DOHH2 (cell line): ENCODE results near the gene MDFI.

Source experiments
- H3F3A ChIP-seq: fragments of 200-600 bp; sonication (generic), shearing (Covaris generic); 2 replicates; pipeline ENCODE4 v1.6.0; 2016; ENCODE audit warnings: antibody characterized with exemption, mild to moderate bottlenecking; ENCODE audit not compliant: control insufficient read depth, insufficient read depth
- H3K27ac ChIP-seq: fragments of 200-600 bp; sonication (generic); 2 replicates; pipeline ENCODE4 v1.5.1; 2014; ENCODE audit warnings: low read depth, mild to moderate bottlenecking, low read length, moderate library complexity
- H3K27me3 ChIP-seq: fragments of 200-600 bp; sonication (generic); 2 replicates; pipeline ENCODE4 v1.6.1; 2014; ENCODE audit warnings: mild to moderate bottlenecking, low read length, mixed read lengths; ENCODE audit not compliant: control insufficient read depth
- H3K36me3 ChIP-seq: fragments of 200-600 bp; sonication (generic); 2 replicates; pipeline ENCODE4 v1.6.1; 2014; ENCODE audit warnings: mild to moderate bottlenecking, low read length, moderate library complexity, mixed read lengths; ENCODE audit not compliant: control insufficient read depth
- H3K4me1 ChIP-seq: fragments of 200-600 bp; sonication (generic); 2 replicates; pipeline ENCODE4 v1.6.1; 2014; ENCODE audit warnings: mild to moderate bottlenecking, low read length, mixed read lengths; ENCODE audit not compliant: control insufficient read depth
- H3K4me2 ChIP-seq: fragments of 200-600 bp; sonication (generic); 2 replicates; pipeline ENCODE4 v1.6.0; 2014; ENCODE audit warnings: mild to moderate bottlenecking, low read length, moderate library complexity
- H3K4me3 ChIP-seq: fragments of 200-600 bp; sonication (generic); 2 replicates; pipeline ENCODE4 v1.5.1; 2014; ENCODE audit warnings: mild to moderate bottlenecking, low read length, mixed read lengths
- H3K79me2 ChIP-seq: fragments of 200-600 bp; sonication (generic); 2 replicates; pipeline ENCODE4 v1.6.1; 2014; ENCODE audit warnings: mild to moderate bottlenecking, low read length, mixed read lengths; ENCODE audit not compliant: control insufficient read depth
- H3K9me2 ChIP-seq: fragments of 200-600 bp; sonication (generic); replicated peaks from 2 replicates; pipeline ENCODE4 v1.6.1; 2014; ENCODE audit warnings: mild to moderate bottlenecking, low read length, mixed read lengths; ENCODE audit not compliant: control insufficient read depth
- H3K9me3 ChIP-seq: fragments of 200-600 bp; sonication (generic); 2 replicates; pipeline ENCODE4 v1.6.1; 2014; ENCODE audit warnings: antibody characterized with exemption, low read length, mixed read lengths; ENCODE audit not compliant: control insufficient read depth, insufficient read depth
- H4K20me1 ChIP-seq: fragments of 200-600 bp; sonication (generic); 2 replicates; pipeline ENCODE4 v1.6.0; 2014; ENCODE audit warnings: low read depth, mild to moderate bottlenecking, antibody characterized with exemption, low read length, moderate library complexity; ENCODE audit not compliant: control insufficient read depth, insufficient read depth
- CTCF ChIP-seq: fragments of 200-600 bp; sonication (generic); IDR thresholded peaks from one replicate; pipeline ENCODE4 v1.5.1; 2014; ENCODE audit warnings: antibody characterized with exemption, mild to moderate bottlenecking, low read depth, low read length; ENCODE audit not compliant: poor library complexity, severe bottlenecking
- EZH2phosphoT487 ChIP-seq: fragments of 200-600 bp; sonication (generic); IDR thresholded peaks from 2 replicates; pipeline ENCODE4 v1.6.1; 2017; ENCODE audit warnings: borderline replicate concordance, mild to moderate bottlenecking, antibody characterized with exemption, low read length, moderate library complexity, mixed read lengths

The MDFI gene

GRCh38 chr6:41604006-41604405 lies 34.3 kb upstream of the MDFI start:
- Histone ChIP-seq H3K36me3 (no peaks in the 10 kb centered on the region), H4K20me1 (no peaks in the 10 kb centered on the region), H3K27me3 (peaks cover 9% of the 10 kb centered on the region), H3K4me3 (no peak overlapping the region), H3K4me1 (peaks cover 8% of the 10 kb centered on the region), H3F3A (no peaks in the 10 kb centered on the region), H3K9me2 (no peaks in the 10 kb centered on the region), H3K4me2 (no peak overlapping the region), H3K27ac (no peak overlapping the region), H3K79me2 (no peaks in the 10 kb centered on the region), H3K9me3 (no peaks in the 10 kb centered on the region)
- no peak for TF ChIP-seq CTCF
- no peak for TF ChIP-seq EZH2phosphoT487

DNA sequence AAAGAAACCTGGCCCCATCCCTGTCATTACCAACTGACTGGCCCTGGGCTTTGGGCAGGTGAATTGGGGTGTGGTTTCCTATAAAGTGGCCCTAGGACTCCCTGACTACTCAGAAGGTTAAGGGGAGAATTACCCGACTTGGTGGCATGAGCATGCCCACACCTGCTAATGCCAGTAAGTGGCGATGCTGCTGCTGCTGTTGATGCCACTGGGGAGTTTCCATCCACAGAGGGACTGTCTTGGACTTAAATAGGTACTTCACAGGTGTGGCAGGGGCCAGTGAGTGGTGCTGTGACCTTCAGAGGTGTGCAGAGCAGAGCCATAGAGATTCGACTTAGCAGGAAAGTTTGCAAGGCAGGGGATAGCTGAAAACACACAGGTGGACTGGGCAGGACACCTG lies 32.6 kb upstream of the MDFI start:
- TF ChIP-seq EZH2phosphoT487 (no peak), CTCF (no peak)
- Histone ChIP-seq H3K79me2 (no peaks in the 10 kb centered on the region), H3K9me3 (no peaks in the 10 kb centered on the region), H3K36me3 (no peaks in the 10 kb centered on the region), H3K4me3 (no peak overlapping the region), H3K27me3 (peaks cover 9% of the 10 kb centered on the region), H3K27ac (no peak overlapping the region), H3K9me2 (no peaks in the 10 kb centered on the region), H4K20me1 (no peaks in the 10 kb centered on the region), H3K4me1 (peaks cover 8% of the 10 kb centered on the region), H3K4me2 (no peak overlapping the region), H3F3A (no peaks in the 10 kb centered on the region)

DNA sequence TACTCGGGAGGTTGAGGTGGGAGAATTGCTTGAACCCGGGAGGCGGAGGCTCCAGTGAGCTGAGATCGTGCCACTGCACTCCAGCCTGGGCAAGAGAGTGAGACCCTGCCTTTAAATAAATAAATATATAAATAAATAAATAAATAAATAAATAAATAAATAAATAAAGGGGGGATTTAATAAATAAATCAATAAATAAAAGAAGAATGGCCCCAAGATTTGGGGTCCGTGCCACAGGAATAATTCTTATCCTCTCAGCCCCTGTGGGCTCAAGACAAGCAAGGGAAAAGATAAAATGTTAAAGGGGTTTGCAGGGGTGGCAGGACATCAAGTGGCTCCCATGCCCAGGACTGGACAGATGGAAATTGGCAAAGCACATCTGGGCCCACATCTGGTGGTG lies 31.2 kb upstream of the MDFI start:
- no peaks in the 10 kb centered on the region for H3K36me3 ChIP-seq
- H3K4me3 ChIP-seq, result no peak overlapping the region
- H4K20me1 ChIP-seq, result no peaks in the 10 kb centered on the region
- no peak for TF ChIP-seq EZH2phosphoT487
- H3F3A ChIP-seq, result no peaks in the 10 kb centered on the region
- no peak overlapping the region for H3K4me2 ChIP-seq
- peaks cover 8% of the 10 kb centered on the region for H3K4me1 ChIP-seq
- H3K27ac ChIP-seq, result no peak overlapping the region
- H3K9me3 ChIP-seq, result no peaks in the 10 kb centered on the region
- H3K27me3 ChIP-seq, result peaks cover 9% of the 10 kb centered on the region
- H3K9me2 ChIP-seq, result no peaks in the 10 kb centered on the region
- no peaks in the 10 kb centered on the region for H3K79me2 ChIP-seq

DNA sequence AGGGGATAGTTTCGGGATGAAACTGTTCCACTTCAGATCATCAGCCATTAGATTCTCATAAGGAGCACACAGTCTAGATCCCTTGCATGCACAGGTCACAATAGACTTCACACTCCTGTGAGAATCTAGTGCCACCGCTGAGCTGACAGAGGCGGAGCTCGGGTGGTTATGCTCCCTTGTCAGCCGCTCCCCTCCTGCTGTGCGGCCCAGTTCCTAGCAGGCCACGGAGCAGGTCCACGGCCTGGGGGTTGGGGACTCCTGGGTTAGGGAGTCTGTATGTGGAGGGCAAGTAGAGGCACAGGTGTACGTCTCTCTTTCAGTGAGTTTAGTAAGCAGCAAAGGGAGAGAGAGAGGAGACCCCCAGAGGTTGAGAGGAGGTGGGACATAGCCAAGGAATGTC lies 30.5 kb upstream of the MDFI start:
- Histone ChIP-seq H3K4me1 (peaks cover 3% of the 10 kb centered on the region), H3K27ac (no peak overlapping the region), H3K36me3 (no peaks in the 10 kb centered on the region), H3K4me2 (no peak overlapping the region), H4K20me1 (no peaks in the 10 kb centered on the region), H3K79me2 (no peaks in the 10 kb centered on the region), H3K27me3 (peaks cover 9% of the 10 kb centered on the region), H3K9me2 (no peaks in the 10 kb centered on the region), H3F3A (no peaks in the 10 kb centered on the region), H3K9me3 (no peaks in the 10 kb centered on the region), H3K4me3 (no peak overlapping the region)
- TF ChIP-seq EZH2phosphoT487, result no peak
- TF ChIP-seq CTCF, result no peak
